Activated naive CD4-positive, alpha-beta T cell treated with anti-CD3 and anti-CD28 coated beads, Interleukin-2, amount 10 ng/mL, durations not matched to agents 7 days and 5 days (primary cell): ENCODE results near the gene EPHB3.

ENCODE experiments used
- CTCF ChIA-PET: fragments of 350-600 bp; sonication (Branson Sonifier 250); formaldehyde crosslinking; loops from one replicate; lab custom pipeline; 2021; ENCODE audit warnings: antibody characterized with exemption; lab: Charles Lee
- DNase-seq: peaks from one replicate; pipeline ENCODE4 v3.0.0-alpha.2; 2020
- H3K27ac Mint-ChIP-seq: one replicate; pipeline ENCODE4 v1.8.0; 2021; ENCODE audit warnings: mild to moderate bottlenecking, moderate library complexity, mixed read lengths
- H3K27me3 Mint-ChIP-seq: one replicate; pipeline ENCODE4 v1.8.0; 2021; ENCODE audit warnings: mild to moderate bottlenecking, mixed read lengths
- H3K36me3 Mint-ChIP-seq: one replicate; pipeline ENCODE4 v1.8.0; 2021; ENCODE audit warnings: mixed read lengths
- H3K4me1 Mint-ChIP-seq: one replicate; pipeline ENCODE4 v1.8.0; 2021; ENCODE audit warnings: mixed read lengths
- H3K4me3 Mint-ChIP-seq: one replicate; pipeline ENCODE4 v1.8.0; 2021; ENCODE audit warnings: mild to moderate bottlenecking, moderate library complexity, mixed read lengths
- H3K9me3 Mint-ChIP-seq: one replicate; pipeline ENCODE4 v1.8.0; 2021; ENCODE audit warnings: mixed read lengths

Gene EPHB3

DNA sequence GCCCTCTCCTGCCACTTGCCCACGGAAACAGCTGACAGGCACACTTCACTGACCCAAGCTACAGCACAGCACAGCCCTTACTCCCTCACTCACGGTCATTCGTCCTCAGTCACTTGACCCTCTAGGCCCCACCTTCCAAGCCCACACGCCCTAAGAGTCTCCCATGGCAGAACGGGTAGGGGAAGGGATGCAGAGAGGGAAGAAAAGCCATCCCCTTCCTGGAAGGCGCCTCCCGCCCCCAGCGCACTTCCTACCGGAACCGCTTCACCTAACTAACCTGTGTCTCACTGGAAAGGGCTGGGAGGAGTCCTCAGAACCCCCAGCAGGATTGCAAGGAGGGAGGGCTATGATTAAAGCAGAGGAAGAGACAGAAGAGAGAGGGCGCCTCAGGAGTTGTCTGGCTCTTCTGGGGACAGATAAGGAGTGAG is 22.9 kb downstream of the EPHB3 start:
- peaks cover 5% of the 10 kb centered on the region for H3K4me1 Mint-ChIP-seq
- H3K9me3 Mint-ChIP-seq = no peaks in the 10 kb centered on the region
- no peaks in the 10 kb centered on the region for H3K36me3 Mint-ChIP-seq
- H3K4me3 Mint-ChIP-seq = no peak overlapping the region
- peak overlapping the region; percentile 51 for H3K27ac Mint-ChIP-seq
- CTCF ChIA-PET = interaction anchor here (1.9 to 2.5 kb wide), 2 partner anchors 23 to 142 kb away, joined by 6 to 7 read pairs; partner anchors contain the start of gene EPHB3
- peaks cover 59% of the 10 kb centered on the region for H3K27me3 Mint-ChIP-seq
- no peak for DNase-seq

DNA sequence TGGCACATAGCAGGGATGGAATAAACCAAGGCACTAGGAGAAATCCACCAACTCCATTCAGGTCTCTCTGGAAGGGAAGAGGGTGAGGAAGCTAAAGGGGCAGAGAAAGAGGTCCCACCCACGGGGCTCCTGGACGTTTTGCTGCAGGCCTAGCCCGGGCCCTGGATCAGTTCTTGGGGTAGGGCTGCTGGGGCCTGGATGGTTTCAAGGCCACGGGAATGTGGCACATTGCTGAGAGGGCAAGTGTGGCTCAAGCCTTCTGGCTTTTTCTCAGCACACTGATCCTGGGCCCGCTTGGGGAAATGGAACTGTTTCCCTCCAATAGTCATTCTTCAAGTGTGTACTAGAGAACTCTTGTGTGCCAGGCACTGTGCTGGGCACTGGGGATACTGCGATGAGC is 24.0 kb downstream of the EPHB3 start:
- CTCF ChIA-PET = interaction anchor here (2.5 kb wide), 1 partner anchor 24 kb away, joined by 6 read pairs; the partner anchor contains the start of gene EPHB3
- no peak for DNase-seq
- H3K9me3 Mint-ChIP-seq = no peaks in the 10 kb centered on the region
- peaks cover 5% of the 10 kb centered on the region for H3K4me1 Mint-ChIP-seq
- no peaks in the 10 kb centered on the region for H3K36me3 Mint-ChIP-seq
- peaks cover 50% of the 10 kb centered on the region for H3K27me3 Mint-ChIP-seq
- H3K27ac Mint-ChIP-seq = no peak overlapping the region
- no peak overlapping the region for H3K4me3 Mint-ChIP-seq

- no peaks in the 10 kb centered on the region for H3K36me3 Mint-ChIP-seq
- H3K4me3 Mint-ChIP-seq = no peak overlapping the region
- no peak for DNase-seq
- H3K4me1 Mint-ChIP-seq = peaks cover 5% of the 10 kb centered on the region
- CTCF ChIA-PET = no interaction called here
- peaks cover 37% of the 10 kb centered on the region for H3K27me3 Mint-ChIP-seq
- no peak overlapping the region for H3K27ac Mint-ChIP-seq
- no peaks in the 10 kb centered on the region for H3K9me3 Mint-ChIP-seq
Measured at GRCh38 chr3:184586851-184587250, 25.3 kb downstream of the EPHB3 start.

GRCh38 chr3:184588776-184589175 is 27.2 kb downstream of the EPHB3 start:
- no peaks in the 10 kb centered on the region for H3K36me3 Mint-ChIP-seq
- no peak overlapping the region for H3K4me3 Mint-ChIP-seq
- DNase-seq = no peak
- no peaks in the 10 kb centered on the region for H3K4me1 Mint-ChIP-seq
- no peaks in the 10 kb centered on the region for H3K9me3 Mint-ChIP-seq
- peaks cover 26% of the 10 kb centered on the region for H3K27me3 Mint-ChIP-seq
- CTCF ChIA-PET = no interaction called here
- H3K27ac Mint-ChIP-seq = no peak overlapping the region

DNA sequence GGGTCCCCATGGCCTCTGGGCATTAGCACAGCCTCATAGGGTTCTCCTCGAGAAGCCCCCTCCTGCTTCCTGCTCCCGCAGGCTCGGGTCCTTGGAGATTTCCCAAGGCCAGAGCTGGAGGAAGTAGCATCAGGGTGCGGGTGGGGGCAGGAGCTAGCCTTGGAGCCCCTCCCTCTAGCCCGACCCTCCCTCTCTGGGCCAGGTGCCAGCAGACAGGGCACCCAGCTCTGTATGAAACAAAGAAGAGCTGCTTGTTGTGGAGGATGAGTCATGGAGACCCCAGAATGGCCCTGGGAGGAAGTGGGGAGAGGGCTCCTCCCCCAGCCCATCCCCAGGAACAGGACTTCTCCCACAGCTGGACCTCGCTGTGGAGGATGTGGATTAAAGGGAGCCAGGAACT is 29.2 kb downstream of the EPHB3 start:
- Mint-ChIP-seq H3K4me3 (no peak overlapping the region), H3K9me3 (no peaks in the 10 kb centered on the region), H3K27me3 (peaks cover 7% of the 10 kb centered on the region), H3K27ac (no peak overlapping the region), H3K36me3 (no peaks in the 10 kb centered on the region), H3K4me1 (no peaks in the 10 kb centered on the region)
- CTCF ChIA-PET = no interaction called here
- no peak for DNase-seq

DNA sequence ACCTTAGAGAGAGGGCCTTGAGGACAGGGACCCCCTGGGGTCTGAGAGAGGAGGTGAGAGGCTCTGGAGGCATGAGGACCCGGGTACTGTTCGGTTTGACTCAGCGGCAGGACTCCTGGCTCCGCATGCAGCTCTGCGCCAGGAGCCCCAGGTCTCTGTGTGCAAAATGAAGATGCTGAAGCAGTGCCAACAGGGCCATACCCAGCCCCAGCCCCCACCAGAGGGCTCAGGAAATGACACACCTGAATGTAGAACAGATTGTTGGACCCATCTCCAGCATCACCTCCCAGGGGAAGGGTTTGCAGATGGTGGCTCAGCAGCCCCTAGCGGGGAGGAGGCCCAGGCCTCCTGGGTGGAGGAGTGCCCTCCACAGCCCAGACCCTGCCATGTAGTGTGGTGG is 30.2 kb downstream of the EPHB3 start:
- Mint-ChIP-seq H3K4me3 (no peak overlapping the region), H3K9me3 (no peaks in the 10 kb centered on the region), H3K36me3 (no peaks in the 10 kb centered on the region), H3K27me3 (peaks cover 8% of the 10 kb centered on the region), H3K27ac (no peak overlapping the region), H3K4me1 (no peaks in the 10 kb centered on the region)
- CTCF ChIA-PET = interaction anchor here (0.7 to 0.8 kb wide), 2 partner anchors 30 to 66 kb away, joined by 3 read pairs; partner anchors contain the start of gene EPHB3
- DNase-seq = no peak

GRCh38 chr3:184592371-184593219 is 31.0 kb downstream of the EPHB3 start:
- Mint-ChIP-seq H3K27me3 (peaks cover 12% of the 10 kb centered on the region), H3K4me1 (no peaks in the 10 kb centered on the region), H3K9me3 (no peaks in the 10 kb centered on the region), H3K36me3 (no peaks in the 10 kb centered on the region), H3K4me3 (no peak overlapping the region), H3K27ac (no peak overlapping the region)
- CTCF ChIA-PET = interaction anchor here (0.8 kb wide), 1 partner anchor 31 kb away, joined by 3 read pairs; the partner anchor contains the start of gene EPHB3
- no peak for DNase-seq

GRCh38 chr3:184593220-184593927 is 31.8 kb downstream of the EPHB3 start:
- H3K27ac Mint-ChIP-seq = no peak overlapping the region
- H3K4me1 Mint-ChIP-seq = no peaks in the 10 kb centered on the region
- CTCF ChIA-PET = interaction anchor here (0.7 kb wide), 1 partner anchor 10 kb away, joined by 3 read pairs; no protein-coding TSS in a partner anchor
- H3K27me3 Mint-ChIP-seq = peaks cover 12% of the 10 kb centered on the region
- no peak for DNase-seq
- no peaks in the 10 kb centered on the region for H3K9me3 Mint-ChIP-seq
- no peaks in the 10 kb centered on the region for H3K36me3 Mint-ChIP-seq
- no peak overlapping the region for H3K4me3 Mint-ChIP-seq

GRCh38 chr3:184593928-184594303 is 32.3 kb downstream of the EPHB3 start:
- Mint-ChIP-seq H3K36me3 (no peaks in the 10 kb centered on the region), H3K4me1 (no peaks in the 10 kb centered on the region), H3K27ac (no peak overlapping the region), H3K27me3 (peaks cover 12% of the 10 kb centered on the region), H3K9me3 (no peaks in the 10 kb centered on the region), H3K4me3 (no peak overlapping the region)
- DNase-seq = no peak
- CTCF ChIA-PET = interaction anchor here (0.7 kb wide), 1 partner anchor 11 kb away, joined by 3 read pairs; no protein-coding TSS in a partner anchor

- no peak overlapping the region for H3K4me3 Mint-ChIP-seq
- no peaks in the 10 kb centered on the region for H3K4me1 Mint-ChIP-seq
- peaks cover 17% of the 10 kb centered on the region for H3K27me3 Mint-ChIP-seq
- no peak overlapping the region for H3K27ac Mint-ChIP-seq
- CTCF ChIA-PET = no interaction called here
- H3K9me3 Mint-ChIP-seq = no peaks in the 10 kb centered on the region
- DNase-seq = no peak
- no peaks in the 10 kb centered on the region for H3K36me3 Mint-ChIP-seq
Measured at GRCh38 chr3:184594371-184595001, 32.9 kb downstream of the EPHB3 start.

- CTCF ChIA-PET = no interaction called here
- Mint-ChIP-seq H3K9me3 (no peaks in the 10 kb centered on the region), H3K4me1 (no peaks in the 10 kb centered on the region), H3K36me3 (no peaks in the 10 kb centered on the region), H3K27me3 (peaks cover 28% of the 10 kb centered on the region), H3K27ac (no peak overlapping the region), H3K4me3 (no peak overlapping the region)
- DNase-seq = no peak
Measured at GRCh38 chr3:184595726-184596125, 34.1 kb downstream of the EPHB3 start.

DNA sequence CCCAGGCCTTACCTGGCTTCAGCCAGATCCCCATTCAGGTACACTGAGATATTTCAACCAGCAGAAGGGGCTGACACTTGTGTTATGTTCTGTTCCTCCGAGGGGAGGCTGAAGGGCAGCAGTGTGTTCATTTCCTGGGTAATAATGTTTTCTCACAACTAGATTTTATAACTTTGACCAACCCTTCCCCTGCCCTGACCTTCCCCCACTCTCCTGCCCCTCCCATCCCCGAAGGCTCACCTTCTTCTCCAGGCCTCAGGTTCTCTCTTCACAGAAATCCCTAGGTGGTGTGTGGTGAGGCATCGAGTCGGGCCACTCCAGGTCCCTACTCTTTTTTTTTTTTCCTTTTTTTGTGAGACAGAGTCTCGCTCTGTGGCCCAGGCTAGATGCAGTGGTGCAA is 34.6 kb downstream of the EPHB3 start:
- H3K4me1 Mint-ChIP-seq = no peaks in the 10 kb centered on the region
- H3K27ac Mint-ChIP-seq = no peak overlapping the region
- no peaks in the 10 kb centered on the region for H3K36me3 Mint-ChIP-seq
- H3K27me3 Mint-ChIP-seq = peaks cover 33% of the 10 kb centered on the region
- no peaks in the 10 kb centered on the region for H3K9me3 Mint-ChIP-seq
- no peak overlapping the region for H3K4me3 Mint-ChIP-seq
- CTCF ChIA-PET = no interaction called here
- DNase-seq = no peak

- CTCF ChIA-PET = no interaction called here
- H3K27me3 Mint-ChIP-seq = peaks cover 39% of the 10 kb centered on the region
- no peaks in the 10 kb centered on the region for H3K36me3 Mint-ChIP-seq
- no peaks in the 10 kb centered on the region for H3K4me1 Mint-ChIP-seq
- no peaks in the 10 kb centered on the region for H3K9me3 Mint-ChIP-seq
- no peak for DNase-seq
- H3K4me3 Mint-ChIP-seq = no peak overlapping the region
- H3K27ac Mint-ChIP-seq = no peak overlapping the region
Measured at GRCh38 chr3:184596886-184597575, 35.4 kb downstream of the EPHB3 start.
